NCI-H1436 treated with DMSO at 0.1 percent for 48 hours (cell line): ENCODE data around the gene ZNF121.
"Not testable (repeated sequence)": the region's sequence is repeated elsewhere in the genome, so short reads cannot be mapped to it uniquely, and the experiment has no call there.

Experiments used
- DNase-seq: peaks from one replicate; lab custom pipeline; 2025; lab: John Stamatoyannopoulos, UW

Gene ZNF121

GRCh38 chr19:9584073-9584833, at the start of gene ZNF121:
Gene ZNF121 (minus strand): TSS chr19:9584504. CDS start chr19:9568097, 16,407 bp downstream.
- peak; percentile 23 for DNase-seq

GRCh38 chr19:9627856-9628255, 43.6 kb upstream of the ZNF121 start:
- no peak for DNase-seq

GRCh38 chr19:9622531-9622930, 38.2 kb upstream of the ZNF121 start:
- no peak for DNase-seq

GRCh38 chr19:9621156-9622037, 37.1 kb upstream of the ZNF121 start, which contains the start of gene ZNF561:
Gene ZNF561 (minus strand): TSS chr19:9621232. CDS start chr19:9619456, 1,776 bp downstream.
- DNase-seq, result peak; percentile 29

- no peak for DNase-seq
Observed at GRCh38 chr19:9620842-9621155, 36.5 kb upstream of the ZNF121 start.

- DNase-seq, result no peak
Observed at GRCh38 chr19:9615844-9616243, 31.5 kb upstream of the ZNF121 start.

GRCh38 chr19:9610484-9611113, 26.3 kb upstream of the ZNF121 start:
- no peak for DNase-seq

GRCh38 chr19:9608912-9609311, 24.6 kb upstream of the ZNF121 start:
- no peak for DNase-seq

GRCh38 chr19:9597027-9597426, 12.7 kb upstream of the ZNF121 start:
- no peak for DNase-seq

GRCh38 chr19:9586764-9587163, 2.5 kb upstream of the ZNF121 start:
- peak; percentile 29 for DNase-seq

- not testable (repeated sequence) for DNase-seq
Observed at GRCh38 chr19:9582081-9582725, 2.1 kb downstream of the ZNF121 start.

- no peak for DNase-seq
Observed at GRCh38 chr19:9580728-9581127, 3.6 kb downstream of the ZNF121 start.

GRCh38 chr19:9570255-9570654, 14.0 kb downstream of the ZNF121 start:
- no peak for DNase-seq

GRCh38 chr19:9566729-9567128, 17.6 kb downstream of the ZNF121 start:
- DNase-seq, result no peak

GRCh38 chr19:9565900-9566705, 18.2 kb downstream of the ZNF121 start:
- no peak for DNase-seq

- no peak for DNase-seq
Observed at GRCh38 chr19:9552536-9553274, 31.6 kb downstream of the ZNF121 start.

- DNase-seq, result no peak
Observed at GRCh38 chr19:9547870-9548269, 36.4 kb downstream of the ZNF121 start.

GRCh38 chr19:9541281-9541680, 43.0 kb downstream of the ZNF121 start:
- not testable (repeated sequence) for DNase-seq

- not testable (repeated sequence) for DNase-seq
Observed at GRCh38 chr19:9539921-9540320, 44.4 kb downstream of the ZNF121 start.

GRCh38 chr19:9539201-9539600, 45.1 kb downstream of the ZNF121 start:
- DNase-seq, result not testable (repeated sequence)
